Astrocyte of the cerebellum (primary cell): Measurements from ENCODE around the gene MRM2.

Experiments
- DNase-seq: peaks from one replicate; pipeline ENCODE4 v3.0.0-alpha.2; 2011; ENCODE audit warnings: low read depth
- H3K4me3 ChIP-seq: 2 replicates; pipeline ENCODE4 v1.5.1; 2011; ENCODE audit warnings: mild to moderate bottlenecking, low read depth, low read length, moderate library complexity
- in situ Hi-C: cut with HindIII; loops from 2 replicates; pipeline ENCODE4 v1.10.0; 2017; ENCODE audit warnings: low sequenced_read_pairs
- TF ChIP-seq, protein P1 (sequence below): IDR thresholded peaks from 2 replicates; pipeline ENCODE4 v1.5.1; 2012; ENCODE audit warnings: low read length, low read depth, moderate library complexity, mild to moderate bottlenecking; ENCODE audit errors: missing control alignments

Gene MRM2

DNA sequence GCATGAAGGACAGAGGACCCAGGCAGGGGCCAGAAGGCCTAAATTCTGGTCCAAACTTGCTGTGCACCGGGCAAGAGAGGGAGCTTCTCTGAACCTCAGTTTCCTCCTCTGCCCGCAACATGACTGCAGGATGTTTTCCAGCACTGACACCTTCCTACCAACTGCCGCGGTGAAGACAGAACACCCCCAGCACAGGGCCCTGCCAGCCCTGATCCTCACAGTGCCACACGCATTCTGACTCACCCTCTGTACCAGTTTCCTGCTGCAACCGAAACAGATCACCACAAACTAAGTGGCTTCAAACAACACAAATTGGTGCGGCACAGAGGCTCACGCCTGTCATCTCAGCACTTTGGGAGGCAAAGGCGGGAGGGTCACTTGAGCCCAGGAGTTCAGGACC, 27.4 kb downstream of the MRM2 start:
- in situ Hi-C loops: no loop called here
- no peak for DNase-seq
- TF ChIP-seq, protein P1, sequence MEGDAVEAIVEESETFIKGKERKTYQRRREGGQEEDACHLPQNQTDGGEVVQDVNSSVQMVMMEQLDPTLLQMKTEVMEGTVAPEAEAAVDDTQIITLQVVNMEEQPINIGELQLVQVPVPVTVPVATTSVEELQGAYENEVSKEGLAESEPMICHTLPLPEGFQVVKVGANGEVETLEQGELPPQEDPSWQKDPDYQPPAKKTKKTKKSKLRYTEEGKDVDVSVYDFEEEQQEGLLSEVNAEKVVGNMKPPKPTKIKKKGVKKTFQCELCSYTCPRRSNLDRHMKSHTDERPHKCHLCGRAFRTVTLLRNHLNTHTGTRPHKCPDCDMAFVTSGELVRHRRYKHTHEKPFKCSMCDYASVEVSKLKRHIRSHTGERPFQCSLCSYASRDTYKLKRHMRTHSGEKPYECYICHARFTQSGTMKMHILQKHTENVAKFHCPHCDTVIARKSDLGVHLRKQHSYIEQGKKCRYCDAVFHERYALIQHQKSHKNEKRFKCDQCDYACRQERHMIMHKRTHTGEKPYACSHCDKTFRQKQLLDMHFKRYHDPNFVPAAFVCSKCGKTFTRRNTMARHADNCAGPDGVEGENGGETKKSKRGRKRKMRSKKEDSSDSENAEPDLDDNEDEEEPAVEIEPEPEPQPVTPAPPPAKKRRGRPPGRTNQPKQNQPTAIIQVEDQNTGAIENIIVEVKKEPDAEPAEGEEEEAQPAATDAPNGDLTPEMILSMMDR: no peak
- no peak overlapping the region for H3K4me3 ChIP-seq

DNA sequence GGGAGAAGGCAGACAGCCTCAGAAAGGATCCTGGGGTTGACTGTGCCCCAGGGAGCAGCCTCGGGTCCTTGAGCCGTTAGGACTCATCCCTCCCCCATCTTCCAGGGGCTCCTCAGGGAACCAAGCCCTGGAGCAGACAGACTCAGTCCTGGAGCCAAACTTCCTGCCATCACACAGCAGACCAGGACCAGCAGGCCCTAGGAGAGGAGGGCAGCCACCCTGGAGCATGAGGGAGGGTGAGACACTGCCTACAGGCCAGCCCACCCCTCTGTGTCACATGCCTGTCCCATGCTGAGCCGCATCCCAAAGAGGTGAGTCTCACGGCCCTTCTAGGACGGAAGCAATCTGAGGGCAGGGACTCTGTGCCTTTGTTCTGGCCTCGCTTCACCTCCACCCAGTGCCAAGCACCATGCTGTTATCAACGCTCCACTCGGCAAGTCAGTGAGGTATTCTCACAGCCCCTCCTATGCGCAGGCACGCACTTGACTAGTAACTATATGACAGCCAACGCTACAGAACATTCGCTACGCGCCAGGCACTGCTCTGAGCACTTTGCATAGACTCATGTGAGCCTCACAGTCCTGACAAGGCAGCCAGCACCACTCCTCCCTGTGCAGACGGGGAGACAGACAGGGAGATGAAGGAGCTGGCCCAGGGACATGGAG, 28.3 kb downstream of the MRM2 start:
- in situ Hi-C loops: no loop called here
- no peak for DNase-seq
- no peak overlapping the region for H3K4me3 ChIP-seq
- TF ChIP-seq, protein P1: no peak

DNA sequence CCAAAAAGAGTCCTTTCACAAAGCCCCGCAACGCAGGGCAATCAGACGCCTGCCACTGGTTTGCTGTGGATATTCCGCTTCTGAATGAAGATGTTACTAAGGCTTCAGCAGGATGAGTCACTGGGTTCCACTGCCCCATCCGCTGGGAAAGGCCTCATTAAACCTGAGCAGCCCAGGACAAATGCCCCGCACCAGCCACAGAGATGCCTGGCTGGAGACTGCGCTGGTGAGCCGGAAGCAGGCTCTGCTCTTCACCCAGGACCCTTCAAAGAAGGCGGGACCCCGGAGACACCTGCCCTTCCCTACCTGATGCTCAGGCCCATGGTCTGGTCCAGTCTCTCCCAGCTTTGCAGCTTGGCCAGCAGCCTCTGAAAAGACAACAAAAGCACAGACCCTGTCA, 29.1 kb downstream of the MRM2 start:
- H3K4me3 ChIP-seq: no peak overlapping the region
- DNase-seq: no peak
- TF ChIP-seq, protein P1: no peak
- in situ Hi-C loops: no loop called here

DNA sequence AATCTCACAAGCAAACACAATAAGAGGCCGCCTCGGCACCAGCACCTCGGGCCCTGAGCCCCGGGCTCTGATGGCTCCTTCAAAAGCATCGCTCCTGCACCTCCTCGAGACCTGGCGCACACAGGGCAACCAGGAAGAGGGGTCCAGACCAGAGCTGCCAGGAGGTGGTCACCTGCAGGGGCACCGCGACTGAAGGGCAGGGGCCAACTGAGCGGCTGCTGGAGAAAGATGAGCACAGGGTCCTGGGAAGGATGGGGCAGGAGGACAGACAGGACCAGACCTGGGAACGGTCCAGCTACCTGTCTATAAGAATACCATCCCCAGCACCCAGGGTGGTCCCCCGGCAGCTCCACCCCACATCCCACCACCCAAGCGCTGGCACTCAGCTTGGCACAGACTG, 30.1 kb downstream of the MRM2 start:
- in situ Hi-C loops: no loop called here
- TF ChIP-seq, protein P1: no peak
- H3K4me3 ChIP-seq: no peak overlapping the region
- DNase-seq: no peak

DNA sequence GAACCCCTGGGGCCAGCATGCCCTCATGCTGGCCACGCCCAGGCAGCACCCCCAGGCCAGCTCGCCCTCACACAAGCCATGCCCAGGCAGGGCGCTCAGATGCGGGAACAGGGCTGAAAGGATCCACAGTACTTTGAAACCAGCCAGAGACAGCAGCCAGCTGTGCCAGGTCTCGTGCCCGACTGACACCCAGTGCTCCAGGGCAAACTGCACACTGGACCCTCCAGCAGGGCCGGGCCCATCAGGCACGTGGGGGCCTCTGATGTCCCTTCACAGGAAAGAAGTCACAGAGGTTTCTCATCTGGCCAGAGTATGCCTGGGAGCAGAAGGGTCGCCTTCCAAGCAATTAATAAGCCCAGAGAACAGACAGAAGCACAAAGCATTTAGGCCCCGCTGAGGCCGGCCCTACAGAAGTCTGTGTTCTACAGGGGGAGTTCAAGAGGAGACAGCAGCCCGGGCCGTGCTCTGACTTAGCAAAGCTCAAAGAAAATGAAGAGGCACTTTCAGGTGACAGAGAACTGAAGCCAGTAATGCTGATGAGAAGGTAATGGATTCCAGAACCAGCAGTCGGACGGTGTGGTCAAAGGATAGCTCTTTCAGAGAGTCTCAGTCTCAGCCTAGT, 30.6 kb downstream of the MRM2 start:
- DNase-seq: no peak
- TF ChIP-seq, protein P1: no peak
- in situ Hi-C loops: no loop called here
- H3K4me3 ChIP-seq: no peak overlapping the region

DNA sequence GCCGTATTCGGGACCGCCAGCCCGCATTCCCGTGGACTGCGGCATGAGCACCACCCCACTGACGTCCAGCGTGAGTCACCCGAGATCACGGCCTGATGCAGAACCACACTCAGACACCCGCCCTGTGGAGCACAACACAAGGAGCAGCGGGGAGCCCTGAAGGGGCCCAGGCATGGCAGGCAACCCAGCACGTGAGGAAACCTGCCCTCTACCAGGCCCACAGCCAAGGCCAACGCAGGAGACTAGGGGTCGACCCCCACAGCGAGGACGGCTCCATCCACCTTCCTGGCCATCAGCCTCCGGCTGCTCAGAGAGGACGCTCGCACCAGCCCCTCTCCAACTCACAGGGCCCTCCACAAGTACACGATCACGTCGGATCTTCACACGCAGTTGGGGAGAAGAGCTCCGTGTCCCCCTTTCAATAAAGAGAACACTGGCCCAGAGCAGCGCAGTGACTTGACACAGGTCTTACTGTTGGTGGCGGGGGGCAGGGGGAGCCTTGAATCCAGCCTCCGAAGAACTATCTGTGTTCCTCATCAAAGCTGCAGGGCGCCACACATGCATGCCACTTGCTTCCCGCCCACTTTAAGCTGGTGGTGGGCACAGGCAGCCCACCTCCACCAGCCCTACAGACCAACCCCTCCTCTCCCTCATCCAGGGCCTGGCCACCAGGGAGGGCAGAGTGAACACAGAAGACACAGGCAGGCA, 31.3 kb downstream of the MRM2 start:
- in situ Hi-C loops: no loop called here
- TF ChIP-seq, protein P1: no peak
- no peak overlapping the region for H3K4me3 ChIP-seq
- DNase-seq: no peak
